DOHH2 (cell line): Measurements from ENCODE around the gene QTRT2.

Source experiments
- H3F3A ChIP-seq: fragments of 200-600 bp; sonication (generic), shearing (Covaris generic); 2 replicates; pipeline ENCODE4 v1.6.0; 2016; ENCODE audit warnings: antibody characterized with exemption, mild to moderate bottlenecking; ENCODE audit not compliant: control insufficient read depth, insufficient read depth
- H3K27ac ChIP-seq: fragments of 200-600 bp; sonication (generic); 2 replicates; pipeline ENCODE4 v1.5.1; 2014; ENCODE audit warnings: low read depth, mild to moderate bottlenecking, low read length, moderate library complexity
- H3K27me3 ChIP-seq: fragments of 200-600 bp; sonication (generic); 2 replicates; pipeline ENCODE4 v1.6.1; 2014; ENCODE audit warnings: mild to moderate bottlenecking, low read length, mixed read lengths; ENCODE audit not compliant: control insufficient read depth
- H3K36me3 ChIP-seq: fragments of 200-600 bp; sonication (generic); 2 replicates; pipeline ENCODE4 v1.6.1; 2014; ENCODE audit warnings: mild to moderate bottlenecking, low read length, moderate library complexity, mixed read lengths; ENCODE audit not compliant: control insufficient read depth
- H3K4me1 ChIP-seq: fragments of 200-600 bp; sonication (generic); 2 replicates; pipeline ENCODE4 v1.6.1; 2014; ENCODE audit warnings: mild to moderate bottlenecking, low read length, mixed read lengths; ENCODE audit not compliant: control insufficient read depth
- H3K4me2 ChIP-seq: fragments of 200-600 bp; sonication (generic); 2 replicates; pipeline ENCODE4 v1.6.0; 2014; ENCODE audit warnings: mild to moderate bottlenecking, low read length, moderate library complexity
- H3K4me3 ChIP-seq: fragments of 200-600 bp; sonication (generic); 2 replicates; pipeline ENCODE4 v1.5.1; 2014; ENCODE audit warnings: mild to moderate bottlenecking, low read length, mixed read lengths
- H3K79me2 ChIP-seq: fragments of 200-600 bp; sonication (generic); 2 replicates; pipeline ENCODE4 v1.6.1; 2014; ENCODE audit warnings: mild to moderate bottlenecking, low read length, mixed read lengths; ENCODE audit not compliant: control insufficient read depth
- H3K9me2 ChIP-seq: fragments of 200-600 bp; sonication (generic); replicated peaks from 2 replicates; pipeline ENCODE4 v1.6.1; 2014; ENCODE audit warnings: mild to moderate bottlenecking, low read length, mixed read lengths; ENCODE audit not compliant: control insufficient read depth
- H3K9me3 ChIP-seq: fragments of 200-600 bp; sonication (generic); 2 replicates; pipeline ENCODE4 v1.6.1; 2014; ENCODE audit warnings: antibody characterized with exemption, low read length, mixed read lengths; ENCODE audit not compliant: control insufficient read depth, insufficient read depth
- H4K20me1 ChIP-seq: fragments of 200-600 bp; sonication (generic); 2 replicates; pipeline ENCODE4 v1.6.0; 2014; ENCODE audit warnings: low read depth, mild to moderate bottlenecking, antibody characterized with exemption, low read length, moderate library complexity; ENCODE audit not compliant: control insufficient read depth, insufficient read depth
- EZH2phosphoT487 ChIP-seq: fragments of 200-600 bp; sonication (generic); IDR thresholded peaks from 2 replicates; pipeline ENCODE4 v1.6.1; 2017; ENCODE audit warnings: borderline replicate concordance, mild to moderate bottlenecking, antibody characterized with exemption, low read length, moderate library complexity, mixed read lengths
- TF ChIP-seq, protein P1 (sequence below): fragments of 200-600 bp; sonication (generic); IDR thresholded peaks from one replicate; pipeline ENCODE4 v1.5.1; 2014; ENCODE audit warnings: antibody characterized with exemption, mild to moderate bottlenecking, low read depth, low read length; ENCODE audit not compliant: poor library complexity, severe bottlenecking

Gene QTRT2

GRCh38 chr3:114128231-114128630, 71.7 kb downstream of the QTRT2 start:
- H3K9me3 ChIP-seq = no peaks in the 10 kb centered on the region
- no peaks in the 10 kb centered on the region for H3K9me2 ChIP-seq
- H3K4me1 ChIP-seq = no peaks in the 10 kb centered on the region
- H3K4me3 ChIP-seq = no peak overlapping the region
- no peaks in the 10 kb centered on the region for H3F3A ChIP-seq
- TF ChIP-seq, protein P1, sequence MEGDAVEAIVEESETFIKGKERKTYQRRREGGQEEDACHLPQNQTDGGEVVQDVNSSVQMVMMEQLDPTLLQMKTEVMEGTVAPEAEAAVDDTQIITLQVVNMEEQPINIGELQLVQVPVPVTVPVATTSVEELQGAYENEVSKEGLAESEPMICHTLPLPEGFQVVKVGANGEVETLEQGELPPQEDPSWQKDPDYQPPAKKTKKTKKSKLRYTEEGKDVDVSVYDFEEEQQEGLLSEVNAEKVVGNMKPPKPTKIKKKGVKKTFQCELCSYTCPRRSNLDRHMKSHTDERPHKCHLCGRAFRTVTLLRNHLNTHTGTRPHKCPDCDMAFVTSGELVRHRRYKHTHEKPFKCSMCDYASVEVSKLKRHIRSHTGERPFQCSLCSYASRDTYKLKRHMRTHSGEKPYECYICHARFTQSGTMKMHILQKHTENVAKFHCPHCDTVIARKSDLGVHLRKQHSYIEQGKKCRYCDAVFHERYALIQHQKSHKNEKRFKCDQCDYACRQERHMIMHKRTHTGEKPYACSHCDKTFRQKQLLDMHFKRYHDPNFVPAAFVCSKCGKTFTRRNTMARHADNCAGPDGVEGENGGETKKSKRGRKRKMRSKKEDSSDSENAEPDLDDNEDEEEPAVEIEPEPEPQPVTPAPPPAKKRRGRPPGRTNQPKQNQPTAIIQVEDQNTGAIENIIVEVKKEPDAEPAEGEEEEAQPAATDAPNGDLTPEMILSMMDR = no peak
- H3K27me3 ChIP-seq = no peaks in the 10 kb centered on the region
- no peak overlapping the region for H3K27ac ChIP-seq
- H4K20me1 ChIP-seq = no peaks in the 10 kb centered on the region
- H3K4me2 ChIP-seq = no peak overlapping the region
- no peaks in the 10 kb centered on the region for H3K79me2 ChIP-seq
- no peaks in the 10 kb centered on the region for H3K36me3 ChIP-seq

DNA sequence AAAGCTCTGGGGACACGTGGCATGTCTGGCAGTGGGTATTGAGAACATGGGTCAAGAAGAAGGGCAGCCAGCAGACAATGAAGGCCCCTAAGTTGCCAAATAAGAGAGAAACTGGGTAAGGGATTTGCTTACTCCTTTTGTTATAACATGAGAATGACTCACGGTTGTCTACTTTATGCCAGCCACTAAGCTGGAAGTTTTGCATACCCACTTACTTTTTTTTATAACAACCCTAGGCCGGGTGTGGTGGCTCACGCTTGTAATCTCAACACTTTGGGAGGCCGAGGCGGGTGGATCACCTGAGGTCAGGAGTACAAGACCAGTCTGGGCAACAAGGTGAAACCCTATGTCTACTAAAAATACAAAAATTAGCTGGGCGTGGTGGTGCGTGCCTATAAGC, 72.3 kb downstream of the QTRT2 start:
- Histone ChIP-seq H3K27ac (no peak overlapping the region), H3K9me2 (no peaks in the 10 kb centered on the region), H3K4me1 (no peaks in the 10 kb centered on the region), H3K4me2 (no peak overlapping the region), H3K79me2 (no peaks in the 10 kb centered on the region), H4K20me1 (no peaks in the 10 kb centered on the region), H3K4me3 (no peak overlapping the region), H3F3A (no peaks in the 10 kb centered on the region), H3K36me3 (no peaks in the 10 kb centered on the region), H3K9me3 (no peaks in the 10 kb centered on the region), H3K27me3 (no peaks in the 10 kb centered on the region)
- TF ChIP-seq, protein P1 = no peak
- no peak for TF ChIP-seq EZH2phosphoT487

DNA sequence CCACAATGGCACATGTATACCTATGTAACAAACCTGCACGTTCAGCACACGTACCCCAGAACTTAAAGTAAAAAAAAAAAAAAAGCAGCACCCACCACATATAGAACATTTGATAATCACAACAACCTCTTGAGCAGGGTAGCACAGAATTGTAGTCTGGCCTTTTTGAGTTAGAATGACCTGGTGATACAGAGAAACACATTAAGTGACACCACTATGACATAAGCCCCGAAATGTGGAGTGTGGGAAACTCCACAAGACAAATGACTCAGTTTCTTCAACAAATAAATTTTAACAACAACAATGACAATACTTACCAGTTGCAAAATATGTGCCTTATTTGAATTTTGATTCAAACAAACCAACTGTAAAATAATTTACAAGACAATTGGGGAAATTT, 76.0 kb downstream of the QTRT2 start:
- no peak overlapping the region for H3K27ac ChIP-seq
- H3K4me2 ChIP-seq = no peak overlapping the region
- no peaks in the 10 kb centered on the region for H3K36me3 ChIP-seq
- no peaks in the 10 kb centered on the region for H3F3A ChIP-seq
- no peak for TF ChIP-seq EZH2phosphoT487
- no peaks in the 10 kb centered on the region for H3K9me2 ChIP-seq
- H4K20me1 ChIP-seq = no peaks in the 10 kb centered on the region
- no peak overlapping the region for H3K4me3 ChIP-seq
- no peaks in the 10 kb centered on the region for H3K9me3 ChIP-seq
- H3K79me2 ChIP-seq = no peaks in the 10 kb centered on the region
- no peaks in the 10 kb centered on the region for H3K27me3 ChIP-seq
- H3K4me1 ChIP-seq = no peaks in the 10 kb centered on the region

GRCh38 chr3:114133947-114134346, 77.4 kb downstream of the QTRT2 start:
- Histone ChIP-seq H3K36me3 (no peaks in the 10 kb centered on the region), H4K20me1 (no peaks in the 10 kb centered on the region), H3K79me2 (no peaks in the 10 kb centered on the region), H3K4me1 (no peaks in the 10 kb centered on the region), H3K27me3 (no peaks in the 10 kb centered on the region), H3K27ac (no peak overlapping the region), H3K4me3 (no peak overlapping the region), H3K9me3 (no peaks in the 10 kb centered on the region), H3F3A (no peaks in the 10 kb centered on the region), H3K9me2 (no peaks in the 10 kb centered on the region), H3K4me2 (no peak overlapping the region)
- TF ChIP-seq, protein P1 = no peak
- TF ChIP-seq EZH2phosphoT487 = no peak
